Mesenteric fat pad (tissue), 1 donor: ENCODE results near the gene STAB2. TPM values are rescaled to one million over a fixed set of nuclear protein-coding genes. Genes with fewer than 3 reads are reported as not detected.

ENCODE experiments used
- DNase-seq: peaks from one replicate; pipeline ENCODE4 v3.0.0-alpha.2; 2020; ENCODE audit warnings: low spot score
- long read RNA-seq: library from polyadenylated mRNA; unstranded; transcript quantifications from one replicate; pipeline ENCODE4 v2.0.0, GENCODE V29; 2020
- total RNA-seq: library from RNA; stranded (reverse); fragmentation: NEBNext Ultra II Directional; extraction: Animal tissue kit (Norgen Biotek cat#: 25700); gene quantifications from one replicate; pipeline ENCODE4 v1.2.1, GENCODE V29; 2021
- donor health status: DM: yes; HTN: yes; CAD: no.

The STAB2 gene
- total RNA-seq = 0.35 TPM
- long read RNA-seq, partial matches to known transcripts = 0 of 1 reads
- long read RNA-seq, other reads (novel, unspliced or antisense) = 1 of 1 reads

DNA sequence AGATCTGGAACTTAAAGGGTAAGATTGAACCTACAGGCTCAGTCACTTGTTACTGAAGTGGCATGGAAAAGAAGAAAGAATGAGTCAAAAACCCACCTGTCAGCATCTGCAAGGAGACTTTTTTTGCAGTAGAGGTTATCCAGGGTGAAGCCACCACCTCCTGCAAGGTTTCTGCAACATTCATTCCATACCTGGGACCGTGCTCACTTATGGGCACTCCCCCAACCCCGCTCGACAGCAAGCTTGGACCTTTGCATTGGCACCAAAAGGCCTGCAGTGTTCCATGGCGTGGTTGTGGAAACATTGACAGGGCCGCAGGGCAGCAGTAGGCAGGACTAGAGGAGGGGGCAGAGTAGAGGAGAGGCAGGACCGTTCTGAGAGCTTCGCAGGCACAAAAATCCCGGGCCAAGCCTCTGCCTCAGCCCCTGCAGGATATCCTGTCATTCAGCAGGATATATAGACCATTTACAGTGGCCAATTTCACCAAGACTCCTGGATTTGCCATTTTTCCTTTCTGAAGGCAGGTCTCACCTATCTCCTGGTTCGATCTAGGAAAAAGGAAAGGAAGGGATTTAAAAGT lies at the start of gene STAB2:
Gene STAB2 (plus strand): TSS at position 483 of the 580 bp plus-strand sequence. CDS start 204 bp downstream, outside the sequence.
- no peak for DNase-seq

GRCh38 chr12:103538397-103538796 lies 48.7 kb upstream of the STAB2 start:
- DNase-seq = no peak

- DNase-seq = no peak
Measured at GRCh38 chr12:103540319-103540718, 46.8 kb upstream of the STAB2 start.

GRCh38 chr12:103542078-103542477 lies 45.0 kb upstream of the STAB2 start:
- no peak for DNase-seq

DNA sequence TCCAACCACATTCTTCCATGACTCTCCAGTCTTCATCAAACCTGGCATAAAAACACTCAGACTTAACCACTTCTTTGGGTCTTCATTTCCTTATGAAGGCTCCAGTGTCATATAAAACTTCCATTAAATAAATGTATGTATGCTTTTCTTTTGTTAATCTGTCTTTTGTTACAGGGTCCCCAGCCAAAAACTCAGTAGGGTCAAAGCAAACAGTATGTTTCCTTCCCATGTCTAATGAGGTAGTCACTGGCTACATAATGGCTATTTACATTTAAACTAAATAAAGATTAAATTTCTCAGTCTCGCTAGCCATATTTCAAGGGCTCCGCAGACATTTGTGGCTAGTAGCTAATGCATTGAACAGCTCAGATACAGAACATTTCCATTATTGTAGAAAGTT lies 40.1 kb upstream of the STAB2 start:
- no peak for DNase-seq

DNA sequence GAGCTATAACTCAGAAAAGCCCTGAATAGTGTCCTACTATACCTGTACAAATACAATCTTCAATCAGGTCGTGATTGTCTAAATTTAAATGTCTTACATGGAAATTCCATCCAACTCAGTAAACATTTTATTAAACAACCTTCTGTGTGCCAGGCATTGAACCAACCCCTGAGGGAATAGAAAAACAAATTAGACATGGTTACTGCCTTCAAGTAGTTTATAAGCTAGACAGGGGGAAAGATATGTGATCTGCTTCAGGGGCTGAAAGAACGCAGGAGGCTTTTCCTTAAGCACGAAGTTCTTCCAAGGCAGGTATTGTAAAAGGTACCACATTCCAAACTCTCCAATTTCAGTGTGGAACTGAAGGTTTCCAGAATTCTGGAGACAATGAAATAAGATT lies 39.7 kb upstream of the STAB2 start:
- no peak for DNase-seq

GRCh38 chr12:103547929-103548328 lies 39.1 kb upstream of the STAB2 start:
- no peak for DNase-seq

DNA sequence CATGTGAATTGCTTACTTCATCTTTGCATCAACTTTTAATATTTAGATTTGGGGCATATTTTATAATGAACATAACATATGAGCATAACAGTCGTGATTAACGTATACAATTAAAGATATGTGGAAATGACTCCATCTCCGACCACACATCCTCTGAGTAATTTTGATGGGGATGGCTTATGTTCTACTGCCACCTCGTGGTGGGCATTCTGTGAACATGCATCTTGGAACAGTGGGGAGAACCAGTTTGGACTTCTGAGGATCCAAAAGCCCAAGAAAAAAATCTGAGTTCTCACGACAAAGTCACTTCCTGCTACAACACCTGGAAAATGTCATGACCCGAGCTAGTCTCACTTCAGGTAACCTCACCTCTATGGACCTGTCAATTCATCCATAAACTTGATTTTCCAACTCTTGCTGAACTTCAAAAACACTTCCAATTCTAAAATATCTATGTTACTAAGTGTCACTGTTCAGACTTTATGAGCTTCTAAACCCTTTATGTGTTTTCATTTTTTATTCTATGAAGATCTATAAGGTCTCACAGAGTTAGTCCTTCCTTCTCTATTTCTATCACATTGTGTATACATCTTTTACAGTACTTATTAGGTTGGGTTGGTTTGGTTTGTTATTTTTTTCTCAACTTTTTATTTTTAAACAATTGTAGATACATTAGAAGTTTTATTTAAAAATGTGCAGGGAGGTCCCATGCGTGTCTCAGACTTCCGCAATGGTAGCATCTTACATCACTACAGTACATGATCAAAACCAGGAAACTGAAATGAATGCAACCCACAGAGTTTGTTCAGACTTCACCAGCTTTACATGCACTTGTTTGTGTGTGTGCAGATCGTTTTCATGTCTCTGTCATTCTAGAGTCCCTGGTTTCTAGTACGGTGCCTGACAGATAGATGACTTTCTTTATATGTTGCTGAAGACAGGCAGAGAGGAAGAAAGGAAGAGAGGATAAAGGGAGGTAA lies 38.2 kb upstream of the STAB2 start:
- no peak for DNase-seq

GRCh38 chr12:103556890-103557627 lies 30.0 kb upstream of the STAB2 start:
- DNase-seq = no peak

GRCh38 chr12:103557628-103558010 lies 29.5 kb upstream of the STAB2 start:
- no peak for DNase-seq

GRCh38 chr12:103558879-103559278 lies 28.2 kb upstream of the STAB2 start:
- DNase-seq = no peak

DNA sequence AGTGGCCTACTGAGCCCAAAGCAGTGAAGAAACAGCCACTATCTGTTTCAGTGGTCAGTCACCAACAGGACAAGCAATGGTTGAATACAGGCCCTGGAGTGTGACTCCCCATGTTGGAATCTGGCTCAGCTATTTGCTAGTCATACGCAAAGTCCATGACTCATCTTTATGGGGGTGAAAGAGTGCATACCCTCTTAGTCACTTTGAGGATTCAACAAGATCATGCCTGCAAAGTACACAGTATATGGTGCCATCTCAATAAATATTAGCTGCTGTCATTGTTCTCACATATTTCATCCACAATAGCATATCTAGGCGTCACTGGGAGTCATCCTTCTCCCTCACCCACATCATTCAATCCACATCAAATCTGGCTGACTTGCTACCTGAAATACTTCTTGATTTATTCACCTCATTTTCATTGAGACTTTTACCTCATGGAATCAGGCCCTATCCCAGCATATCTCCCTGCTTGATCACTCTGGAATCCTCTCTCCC lies 26.4 kb upstream of the STAB2 start:
- no peak for DNase-seq

DNA sequence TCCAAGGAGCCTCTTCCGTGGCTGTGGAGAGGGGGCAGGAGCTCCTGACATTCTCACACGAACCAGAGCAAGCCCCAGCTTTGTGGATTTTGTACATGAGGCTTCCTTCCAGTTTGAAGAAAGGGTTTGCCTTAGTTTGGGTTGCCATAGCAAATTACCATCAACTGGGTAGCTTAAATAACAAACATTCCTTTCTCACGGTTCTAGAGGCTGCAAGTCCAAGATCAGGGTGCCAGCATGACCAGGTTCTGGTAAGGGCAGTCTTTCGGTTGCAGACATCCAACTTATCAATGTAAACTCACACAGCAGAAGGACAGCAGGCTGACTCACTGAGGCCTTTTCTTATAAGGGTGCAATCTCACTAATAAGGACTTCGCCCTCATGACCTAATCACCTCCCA lies 25.9 kb upstream of the STAB2 start:
- DNase-seq = no peak

DNA sequence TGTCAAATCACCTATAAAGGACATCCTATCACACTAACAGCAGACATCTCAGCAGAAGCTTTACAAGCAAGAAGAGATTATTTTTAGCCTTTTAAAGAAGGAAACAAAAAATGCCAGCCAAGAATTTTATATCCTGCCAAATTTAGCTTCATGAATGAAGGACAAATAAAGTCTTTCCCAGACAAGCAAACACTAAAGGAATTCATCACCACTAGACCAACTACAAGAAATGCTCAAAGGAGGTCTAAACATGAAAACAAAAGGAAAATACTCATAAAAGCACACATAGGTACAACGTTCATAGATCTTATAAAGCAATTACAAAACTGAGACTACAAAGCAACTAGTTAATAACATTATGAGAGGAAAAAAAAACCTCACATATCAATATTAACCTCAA lies 20.7 kb upstream of the STAB2 start:
- DNase-seq = no peak

DNA sequence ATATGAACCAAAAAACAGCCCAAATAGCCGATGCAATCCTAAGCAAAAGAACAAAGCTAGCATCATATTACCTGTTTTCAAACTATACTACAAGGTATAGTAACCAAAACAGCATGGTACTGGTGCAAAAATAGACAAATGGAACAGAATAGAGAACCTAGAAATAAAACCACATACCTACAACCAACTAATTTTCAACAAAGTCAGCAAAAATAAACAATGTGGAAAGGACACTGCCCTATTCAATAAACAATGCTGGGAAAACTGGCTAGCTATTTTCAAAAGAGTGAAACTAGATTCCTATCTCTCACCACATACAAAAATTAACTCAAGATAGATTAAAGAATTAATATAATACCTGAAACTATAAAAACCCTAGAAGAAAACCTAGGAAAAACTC lies 17.8 kb upstream of the STAB2 start:
- DNase-seq = no peak

DNA sequence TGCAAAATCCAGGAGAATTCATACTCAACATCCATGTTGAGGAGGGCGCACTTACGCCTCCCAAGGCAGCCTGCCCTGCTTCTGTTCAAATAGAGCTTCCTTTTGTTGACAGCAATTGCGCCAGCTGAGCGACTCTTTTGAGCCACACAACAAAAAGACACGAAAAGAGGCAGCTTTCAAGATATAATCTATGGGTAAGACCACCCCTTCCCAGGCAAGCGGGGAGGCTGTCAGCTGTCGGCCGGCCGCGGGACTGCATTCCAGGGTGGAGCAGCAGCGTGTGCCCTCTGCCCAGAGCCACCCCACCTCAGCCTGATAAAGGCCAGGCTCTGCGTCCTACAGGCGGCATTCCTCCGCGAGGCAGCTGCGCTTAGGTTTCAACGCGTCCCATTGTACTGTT lies 15.8 kb upstream of the STAB2 start:
- DNase-seq = no peak

- DNase-seq = no peak
Measured at GRCh38 chr12:103572312-103573045, 14.6 kb upstream of the STAB2 start.

DNA sequence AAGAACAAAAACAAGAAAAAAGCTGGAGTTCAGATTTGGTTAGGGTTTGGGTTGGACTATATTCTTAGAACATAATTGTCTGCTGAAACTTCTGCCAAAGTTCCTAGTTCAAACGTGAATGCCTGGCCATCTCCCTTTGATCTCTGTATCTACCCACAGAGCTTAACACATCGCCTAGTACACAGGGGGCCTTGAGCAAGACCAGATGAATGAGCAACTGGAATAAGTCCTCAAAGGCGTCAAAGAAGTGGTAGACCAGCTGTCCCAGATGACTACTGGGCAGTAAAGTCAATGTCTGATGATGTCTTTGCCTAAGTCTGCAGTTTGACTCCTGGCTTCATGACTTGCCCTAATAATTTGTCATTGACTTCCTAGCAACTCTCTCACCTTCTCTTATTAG lies 13.9 kb upstream of the STAB2 start:
- DNase-seq = no peak

DNA sequence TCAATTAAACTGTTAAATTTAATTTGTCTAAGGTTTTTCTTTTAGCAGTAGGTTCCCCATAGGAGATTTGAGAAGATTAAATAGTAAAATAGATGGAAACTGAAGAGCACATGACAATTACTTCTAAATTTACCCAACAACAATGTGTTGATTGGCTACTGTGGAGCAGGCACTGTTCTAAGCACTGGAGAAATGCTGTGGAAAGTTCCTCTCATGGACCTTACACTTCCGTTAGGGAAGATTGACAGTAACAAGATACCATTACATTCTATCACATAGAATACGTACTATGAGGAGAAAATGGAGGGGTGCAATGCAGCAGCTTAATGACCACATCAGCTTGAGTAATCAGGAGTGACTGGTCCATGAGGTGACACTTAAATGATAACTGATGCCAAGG lies 8.1 kb upstream of the STAB2 start:
- no peak for DNase-seq

DNA sequence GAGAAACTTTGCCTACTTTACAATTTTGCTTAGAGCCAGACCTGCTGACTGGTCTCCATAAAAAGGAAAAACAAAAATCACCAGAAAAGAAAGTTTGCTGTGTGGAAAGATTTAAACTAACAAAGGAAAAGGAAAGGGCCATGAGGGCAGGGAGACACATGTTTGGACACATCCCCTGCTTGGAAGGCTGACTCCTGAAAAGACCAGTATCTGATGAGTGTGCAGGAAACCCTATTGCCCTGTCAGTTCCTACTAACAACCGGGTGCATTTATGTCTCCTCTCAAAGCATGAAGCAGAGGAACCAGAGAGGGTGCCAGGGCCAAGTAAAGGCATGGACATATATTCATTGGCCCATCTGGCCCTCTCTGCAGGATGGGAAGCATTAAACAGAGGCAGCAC lies 7.0 kb upstream of the STAB2 start:
- no peak for DNase-seq

DNA sequence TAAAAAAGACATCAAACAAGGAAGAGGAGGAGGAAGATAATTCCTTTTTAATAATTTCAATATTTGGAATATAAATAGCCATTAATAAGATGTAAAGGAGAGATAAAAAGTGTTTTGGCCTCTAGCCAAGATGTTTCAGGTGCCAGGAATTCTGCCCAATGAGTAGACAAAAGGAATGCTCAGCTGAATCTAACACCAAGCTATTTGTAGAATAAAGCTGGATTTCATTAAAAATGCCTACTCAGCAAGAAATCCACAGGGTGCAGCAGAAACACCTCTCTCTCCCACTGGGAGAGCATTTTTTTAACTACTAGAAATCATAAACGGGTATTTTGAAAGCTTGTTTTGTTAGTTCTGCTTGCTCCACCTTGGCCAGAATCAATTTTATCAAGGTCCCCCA lies 4.1 kb upstream of the STAB2 start:
- no peak for DNase-seq
